Measurements from ENCODE around the gene CCR5AS.
"Not testable (repeated sequence)": the region's sequence is repeated elsewhere in the genome, so short reads cannot be mapped to it uniquely, and the experiment has no call there.

Gene CCR5AS

GRCh38 chr3:46334741-46335478, 72.0 kb downstream of the CCR5AS start:
- H3K36me3 ChIP-seq (replicated peaks; ENCODE audit: low read depth, low read length): peaks cover 8% of the 10 kb centered on the region
- no peak overlapping the region for H3K4me2 ChIP-seq (ENCODE audit: low read length)
- peaks cover 9% of the 10 kb centered on the region for H3K4me1 ChIP-seq (ENCODE audit: low read length)
- H3K9me3 ChIP-seq (ENCODE audit: insufficient read depth, low read length): peaks cover 28% of the 10 kb centered on the region
- H3K9ac ChIP-seq (ENCODE audit: low read length): no peak overlapping the region
- H3K27me3 ChIP-seq (ENCODE audit: low read depth, low read length): no peaks in the 10 kb centered on the region; the same call in 1 of the 2 replicates
- no peak overlapping the region for H2AFZ ChIP-seq (ENCODE audit: low read depth, low read length)
- H3K4me3 ChIP-seq (ENCODE audit: low read length): no peak overlapping the region
- H3K79me2 ChIP-seq (ENCODE audit: low read length): no peaks in the 10 kb centered on the region
- no peak overlapping the region for H3K27ac ChIP-seq (ENCODE audit: low read length)
- H4K20me1 ChIP-seq (ENCODE audit: insufficient read depth, low read length): no peaks in the 10 kb centered on the region
- TF ChIP-seq, protein P1, sequence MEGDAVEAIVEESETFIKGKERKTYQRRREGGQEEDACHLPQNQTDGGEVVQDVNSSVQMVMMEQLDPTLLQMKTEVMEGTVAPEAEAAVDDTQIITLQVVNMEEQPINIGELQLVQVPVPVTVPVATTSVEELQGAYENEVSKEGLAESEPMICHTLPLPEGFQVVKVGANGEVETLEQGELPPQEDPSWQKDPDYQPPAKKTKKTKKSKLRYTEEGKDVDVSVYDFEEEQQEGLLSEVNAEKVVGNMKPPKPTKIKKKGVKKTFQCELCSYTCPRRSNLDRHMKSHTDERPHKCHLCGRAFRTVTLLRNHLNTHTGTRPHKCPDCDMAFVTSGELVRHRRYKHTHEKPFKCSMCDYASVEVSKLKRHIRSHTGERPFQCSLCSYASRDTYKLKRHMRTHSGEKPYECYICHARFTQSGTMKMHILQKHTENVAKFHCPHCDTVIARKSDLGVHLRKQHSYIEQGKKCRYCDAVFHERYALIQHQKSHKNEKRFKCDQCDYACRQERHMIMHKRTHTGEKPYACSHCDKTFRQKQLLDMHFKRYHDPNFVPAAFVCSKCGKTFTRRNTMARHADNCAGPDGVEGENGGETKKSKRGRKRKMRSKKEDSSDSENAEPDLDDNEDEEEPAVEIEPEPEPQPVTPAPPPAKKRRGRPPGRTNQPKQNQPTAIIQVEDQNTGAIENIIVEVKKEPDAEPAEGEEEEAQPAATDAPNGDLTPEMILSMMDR (IDR thresholded peaks at IDR 0.05; ENCODE audit: low read depth, low read length): no peak
- no peak for TF ChIP-seq EZH2phosphoT487 (IDR thresholded peaks at IDR 0.05; ENCODE audit: low read depth)

GRCh38 chr3:46330676-46331075, 76.2 kb downstream of the CCR5AS start:
- not testable (repeated sequence) for H3K27me3 ChIP-seq (ENCODE audit: low read depth, low read length)

GRCh38 chr3:46325645-46326300, 81.1 kb downstream of the CCR5AS start:
- H3K4me1 ChIP-seq (ENCODE audit: low read length): peaks cover 23% of the 10 kb centered on the region

More at GRCh38 chr3:46330676-46331075, 76.2 kb downstream of the CCR5AS start:
- H3K4me1 ChIP-seq (ENCODE audit: low read length); H3K27ac ChIP-seq (ENCODE audit: low read length); H4K20me1 ChIP-seq (ENCODE audit: insufficient read depth, low read length); H2AFZ ChIP-seq (ENCODE audit: low read depth, low read length); H3K4me3 ChIP-seq (ENCODE audit: low read length); H3K9ac ChIP-seq (ENCODE audit: low read length); H3K4me2 ChIP-seq (ENCODE audit: low read length); H3K79me2 ChIP-seq (ENCODE audit: low read length); H3K9me3 ChIP-seq (ENCODE audit: insufficient read depth, low read length); H3K36me3 ChIP-seq (replicated peaks; ENCODE audit: low read depth, low read length): not testable (repeated sequence)

DNA sequence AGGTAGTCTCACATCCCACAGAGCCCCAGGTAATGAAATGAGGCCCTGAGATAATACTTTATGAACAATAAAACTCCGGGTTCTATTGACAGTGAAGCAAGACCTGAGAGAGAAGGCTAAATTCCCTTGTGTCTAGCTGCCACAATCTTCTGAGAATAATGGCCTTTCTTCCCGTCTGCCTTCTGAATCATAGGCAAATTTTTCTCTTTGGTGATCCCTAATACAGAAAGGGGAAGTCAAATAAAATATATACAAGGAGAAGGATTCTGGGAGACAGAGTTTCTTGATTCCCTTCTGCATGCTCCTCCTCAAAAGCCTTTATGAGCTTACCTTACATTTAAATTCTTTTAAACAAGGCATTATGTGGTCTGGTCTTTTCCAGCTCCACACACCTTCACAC, 82.8 kb downstream of the CCR5AS start:
- no peaks in the 10 kb centered on the region for H4K20me1 ChIP-seq (ENCODE audit: insufficient read depth, low read length)
- no peaks in the 10 kb centered on the region for H3K79me2 ChIP-seq (ENCODE audit: low read length)
- 0 out of 2 replicates have a peak, but pooled peaks cover 4% of the 10 kb centered on the region for H3K27me3 ChIP-seq (ENCODE audit: low read depth, low read length)
- no peak overlapping the region for H2AFZ ChIP-seq (ENCODE audit: low read depth, low read length)
- no peak for TF ChIP-seq EZH2phosphoT487 (IDR thresholded peaks at IDR 0.05; ENCODE audit: low read depth)
- TF ChIP-seq, protein P1 (IDR thresholded peaks at IDR 0.05; ENCODE audit: low read depth, low read length): no peak
- H3K9ac ChIP-seq (ENCODE audit: low read length): no peak overlapping the region
- no peak overlapping the region for H3K27ac ChIP-seq (ENCODE audit: low read length)
- peaks cover 36% of the 10 kb centered on the region; the same call in 1 of the 2 replicates for H3K9me3 ChIP-seq (ENCODE audit: insufficient read depth, low read length)
- H3K4me1 ChIP-seq (ENCODE audit: low read length): peaks cover 27% of the 10 kb centered on the region
- H3K4me3 ChIP-seq (ENCODE audit: low read length): no peak overlapping the region
- peaks cover 33% of the 10 kb centered on the region for H3K36me3 ChIP-seq (replicated peaks; ENCODE audit: low read depth, low read length)
- H3K4me2 ChIP-seq (ENCODE audit: low read length): no peak overlapping the region

More at GRCh38 chr3:46325645-46326300, 81.1 kb downstream of the CCR5AS start:
- H3K27ac ChIP-seq (ENCODE audit: low read length): no peak overlapping the region
- 0 out of 2 replicates have a peak, but pooled peaks cover 4% of the 10 kb centered on the region for H3K27me3 ChIP-seq (ENCODE audit: low read depth, low read length)
- no peak for TF ChIP-seq EZH2phosphoT487 (IDR thresholded peaks at IDR 0.05; ENCODE audit: low read depth)
- TF ChIP-seq, protein P1 (IDR thresholded peaks at IDR 0.05; ENCODE audit: low read depth, low read length): no peak
- H3K9ac ChIP-seq (ENCODE audit: low read length): no peak overlapping the region
- H3K36me3 ChIP-seq (replicated peaks; ENCODE audit: low read depth, low read length): peaks cover 25% of the 10 kb centered on the region
- no peak overlapping the region for H2AFZ ChIP-seq (ENCODE audit: low read depth, low read length)
- no peaks in the 10 kb centered on the region for H3K79me2 ChIP-seq (ENCODE audit: low read length)
- no peak overlapping the region for H3K4me2 ChIP-seq (ENCODE audit: low read length)
- H3K4me3 ChIP-seq (ENCODE audit: low read length): no peak overlapping the region
- peaks cover 26% of the 10 kb centered on the region; the same call in 1 of the 2 replicates for H3K9me3 ChIP-seq (ENCODE audit: insufficient read depth, low read length)
- H4K20me1 ChIP-seq (ENCODE audit: insufficient read depth, low read length): no peaks in the 10 kb centered on the region

Data from OCI-LY3 (cell line).